ENCODE data around the gene ZNF236.

DNA sequence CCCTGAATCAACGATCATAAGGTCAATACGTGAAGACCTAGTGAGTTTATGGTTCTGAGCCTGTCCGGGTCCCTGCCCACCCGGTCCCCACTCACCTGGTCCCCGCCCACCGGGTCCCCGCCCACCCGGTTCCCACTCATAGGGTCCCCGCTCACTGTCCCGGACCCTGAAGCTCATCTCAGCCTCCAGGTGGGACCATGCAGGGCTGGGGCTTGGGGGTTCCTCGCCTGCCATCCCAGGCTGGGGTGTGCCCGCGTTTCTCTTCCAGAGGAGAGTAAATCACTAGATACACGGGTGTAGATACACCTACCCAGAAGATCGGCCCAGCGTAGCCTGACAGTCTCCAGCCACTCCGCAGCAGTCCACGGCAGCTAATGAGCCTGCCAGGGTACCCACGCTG lies 178.7 kb downstream of the ZNF236 start:
- TF ChIP-seq, protein P1, sequence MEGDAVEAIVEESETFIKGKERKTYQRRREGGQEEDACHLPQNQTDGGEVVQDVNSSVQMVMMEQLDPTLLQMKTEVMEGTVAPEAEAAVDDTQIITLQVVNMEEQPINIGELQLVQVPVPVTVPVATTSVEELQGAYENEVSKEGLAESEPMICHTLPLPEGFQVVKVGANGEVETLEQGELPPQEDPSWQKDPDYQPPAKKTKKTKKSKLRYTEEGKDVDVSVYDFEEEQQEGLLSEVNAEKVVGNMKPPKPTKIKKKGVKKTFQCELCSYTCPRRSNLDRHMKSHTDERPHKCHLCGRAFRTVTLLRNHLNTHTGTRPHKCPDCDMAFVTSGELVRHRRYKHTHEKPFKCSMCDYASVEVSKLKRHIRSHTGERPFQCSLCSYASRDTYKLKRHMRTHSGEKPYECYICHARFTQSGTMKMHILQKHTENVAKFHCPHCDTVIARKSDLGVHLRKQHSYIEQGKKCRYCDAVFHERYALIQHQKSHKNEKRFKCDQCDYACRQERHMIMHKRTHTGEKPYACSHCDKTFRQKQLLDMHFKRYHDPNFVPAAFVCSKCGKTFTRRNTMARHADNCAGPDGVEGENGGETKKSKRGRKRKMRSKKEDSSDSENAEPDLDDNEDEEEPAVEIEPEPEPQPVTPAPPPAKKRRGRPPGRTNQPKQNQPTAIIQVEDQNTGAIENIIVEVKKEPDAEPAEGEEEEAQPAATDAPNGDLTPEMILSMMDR (IDR thresholded peaks at IDR 0.05) = no peak
- no peak for TF ChIP-seq POLR2A (IDR thresholded peaks at IDR 0.05)
